ENCODE data around the gene METRNL.

METRNL gene

GRCh38 chr17:83094291-83094690 lies 14.9 kb downstream of the METRNL start:
- no peak for DNase-seq

- no peak for DNase-seq
These were observed 15.6 kb downstream of the METRNL start for GRCh38 chr17:83095016-83095415.

GRCh38 chr17:83096401-83097224 lies 17.2 kb downstream of the METRNL start:
- DNase-seq, result no peak

- no peak for DNase-seq
These were observed 18.4 kb downstream of the METRNL start for GRCh38 chr17:83097831-83098230.

- no peak for DNase-seq
These were observed 19.1 kb downstream of the METRNL start for GRCh38 chr17:83098241-83099085.

- DNase-seq, result no peak
These were observed 19.7 kb downstream of the METRNL start for GRCh38 chr17:83099086-83099555.

- DNase-seq, result no peak
These were observed 20.3 kb downstream of the METRNL start for GRCh38 chr17:83099570-83100181.

GRCh38 chr17:83100220-83100852 lies 20.9 kb downstream of the METRNL start:
- DNase-seq, result no peak

- no peak for DNase-seq
These were observed 21.5 kb downstream of the METRNL start for GRCh38 chr17:83100853-83101391.

- no peak for DNase-seq
These were observed 22.5 kb downstream of the METRNL start for GRCh38 chr17:83101805-83102480.

GRCh38 chr17:83103200-83103942 lies 24.0 kb downstream of the METRNL start:
- peak; percentile 19 to 36 for DNase-seq

- DNase-seq, result no peak
These were observed 24.5 kb downstream of the METRNL start for GRCh38 chr17:83103943-83104311.

- no peak for DNase-seq
These were observed 25.4 kb downstream of the METRNL start for GRCh38 chr17:83104577-83105505.

- no peak for DNase-seq
These were observed 26.1 kb downstream of the METRNL start for GRCh38 chr17:83105512-83105911.

GRCh38 chr17:83106056-83106588 lies 26.7 kb downstream of the METRNL start:
- DNase-seq, result no peak

- no peak for DNase-seq
These were observed 27.7 kb downstream of the METRNL start for GRCh38 chr17:83106913-83107655.

GRCh38 chr17:83107656-83108048 lies 28.2 kb downstream of the METRNL start:
- no peak for DNase-seq

- no peak for DNase-seq
These were observed 29.3 kb downstream of the METRNL start for GRCh38 chr17:83108709-83109108.

- no peak for DNase-seq
These were observed 30.0 kb downstream of the METRNL start for GRCh38 chr17:83109386-83109785.
